Hematopoietic multipotent progenitor cell treated with erythropoietin and hydrocortisone succinate and interleukin-3 and kit ligand, for 4 days (in vitro differentiated cells): ENCODE data around the gene SUN1.
"Not testable (repeated sequence)": the region's sequence is repeated elsewhere in the genome, so short reads cannot be mapped to it uniquely, and the experiment has no call there.

Source experiments
- DNase-seq: peaks from one replicate; pipeline ENCODE4 v3.0.0-alpha.2; 2015

Gene SUN1

DNA sequence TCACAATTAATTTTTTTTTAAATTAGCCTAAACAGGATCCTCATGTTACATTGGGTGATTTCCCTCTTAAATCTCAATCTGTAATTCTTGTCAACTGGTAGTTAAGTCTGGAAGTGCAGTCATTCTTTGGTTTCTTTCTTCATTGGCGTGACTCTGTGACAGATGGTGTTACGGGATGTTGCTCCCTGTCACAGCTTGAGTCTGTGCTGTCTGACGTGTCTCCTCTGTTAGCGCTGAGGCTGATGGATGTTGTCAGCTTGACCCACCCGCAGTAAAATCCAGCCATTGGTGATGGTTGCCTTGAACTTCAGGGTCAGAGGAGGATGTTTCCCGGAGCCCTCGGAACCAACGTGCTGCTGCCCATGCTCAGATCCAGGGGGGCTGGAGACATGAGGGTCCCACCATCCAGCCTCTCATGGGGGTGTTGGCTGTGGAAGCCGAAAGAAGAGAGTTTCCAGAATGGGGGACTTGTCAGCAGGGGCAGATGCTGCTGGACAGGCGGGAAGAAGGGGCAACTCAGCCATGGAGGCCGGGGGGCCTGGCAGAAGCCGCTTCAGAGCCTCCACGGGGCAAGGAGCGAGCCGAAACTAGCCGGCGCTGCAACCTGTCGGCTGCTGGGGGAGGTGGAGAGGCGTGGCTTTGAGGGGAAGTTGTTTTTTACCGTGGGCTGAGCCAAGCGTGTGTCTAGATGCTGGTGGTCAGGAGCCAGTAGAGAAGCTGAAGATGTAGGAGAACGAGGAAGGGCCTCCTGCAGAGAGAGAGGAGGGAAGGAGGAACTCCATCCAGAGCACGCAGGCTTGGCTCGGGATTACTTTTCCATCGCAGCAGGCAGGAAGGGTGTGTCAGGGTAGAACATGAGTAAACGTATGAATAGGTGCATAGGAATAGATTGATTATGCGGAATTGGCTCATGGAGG, 3.5 kb downstream of the SUN1 start:
- DNase-seq = peak; percentile 18

GRCh38 chr7:836429-836828, 4.2 kb downstream of the SUN1 start:
- DNase-seq = peak; percentile 43

DNA sequence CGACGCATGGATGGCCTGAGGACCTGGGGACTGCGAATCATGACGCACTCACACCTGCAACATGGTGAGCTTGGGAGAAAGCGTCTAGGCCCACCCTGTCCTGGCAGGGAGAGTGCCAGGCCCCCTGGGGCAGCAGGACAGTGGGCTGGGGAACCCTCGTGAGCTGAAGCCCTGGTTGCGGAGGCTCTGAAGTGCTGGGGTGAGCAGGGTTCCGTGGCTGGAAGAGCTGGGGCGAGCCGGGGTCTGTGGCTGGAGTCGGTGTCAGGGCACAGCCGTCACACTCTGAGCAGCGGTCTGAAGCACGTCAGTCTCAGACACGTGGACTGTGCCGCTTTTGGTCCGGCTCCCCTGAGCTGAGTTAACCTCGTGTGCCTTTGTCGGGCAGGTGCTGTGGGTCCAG, 4.7 kb downstream of the SUN1 start:
- DNase-seq = no peak

- DNase-seq = no peak
Measured at GRCh38 chr7:840001-840600, 7.8 kb downstream of the SUN1 start.

- DNase-seq = no peak
Measured at GRCh38 chr7:841943-842342, 9.7 kb downstream of the SUN1 start.

DNA sequence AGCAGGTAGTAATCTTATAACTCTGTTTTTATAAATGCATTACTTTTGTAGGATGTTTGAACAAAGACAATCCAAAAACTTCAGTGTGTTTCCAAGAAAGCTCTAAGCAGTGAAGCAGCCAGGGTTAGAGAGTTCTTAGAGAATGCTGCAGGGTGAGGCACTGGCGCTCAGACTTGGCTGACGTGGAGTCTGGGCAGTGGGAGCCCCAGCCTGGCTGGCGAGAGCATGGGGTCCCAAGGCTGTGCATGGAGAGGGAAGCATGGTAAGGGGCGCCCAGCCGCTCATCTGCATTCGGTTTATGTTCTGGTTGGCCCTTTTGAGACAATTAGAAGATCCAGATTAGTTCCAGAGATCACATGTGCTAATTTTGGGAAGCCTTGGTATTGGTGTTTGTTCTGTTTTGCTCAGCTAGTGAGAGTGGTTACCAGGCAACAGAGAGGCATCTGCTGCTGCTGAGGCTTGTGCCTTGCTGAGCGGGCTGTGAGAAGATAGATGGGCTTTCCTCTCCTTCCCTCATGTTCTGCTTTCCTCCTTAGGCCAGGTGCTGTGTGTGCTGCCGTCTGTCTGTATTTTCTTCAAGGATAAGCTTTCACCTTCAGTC, 10.3 kb downstream of the SUN1 start:
- DNase-seq = no peak

DNA sequence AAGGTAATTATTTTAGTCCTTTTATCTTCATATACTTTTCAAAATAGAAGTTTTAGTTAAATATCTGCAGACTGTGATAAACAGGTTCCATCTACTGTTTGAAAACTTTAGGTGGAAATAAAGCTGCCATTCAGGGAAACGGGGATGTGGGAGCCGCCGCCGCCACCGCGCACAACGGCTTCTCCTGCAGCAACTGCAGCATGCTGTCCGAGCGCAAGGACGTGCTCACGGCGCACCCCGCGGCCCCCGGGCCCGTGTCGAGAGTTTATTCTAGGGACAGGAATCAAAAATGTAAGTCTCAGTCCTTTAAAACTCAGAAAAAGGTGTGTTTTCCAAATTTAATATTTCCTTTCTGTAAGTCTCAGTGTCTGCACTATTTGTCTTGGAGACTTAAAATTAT, 11.0 kb downstream of the SUN1 start:
- DNase-seq = no peak

GRCh38 chr7:844043-844442, 11.8 kb downstream of the SUN1 start:
- no peak for DNase-seq

DNA sequence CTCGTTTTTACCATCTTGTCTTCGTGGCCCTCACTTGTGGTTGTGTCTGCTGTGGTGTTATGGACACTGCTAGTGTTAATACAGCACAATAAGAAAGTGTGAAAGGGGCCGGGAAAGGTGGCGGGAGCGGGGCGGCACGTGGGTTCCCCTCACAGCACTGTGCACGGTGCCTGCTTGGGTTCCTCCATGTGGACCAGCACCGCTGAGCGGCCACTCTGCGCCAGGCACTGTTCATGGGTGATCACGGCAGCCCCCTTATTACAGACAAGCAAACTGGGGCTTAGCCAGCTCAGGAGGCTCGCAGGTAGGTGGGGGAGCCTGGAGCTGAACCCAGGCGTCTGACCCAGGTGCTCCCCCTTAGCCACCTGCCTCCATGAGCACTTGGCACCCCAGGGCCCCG, 12.2 kb downstream of the SUN1 start:
- DNase-seq = no peak

DNA sequence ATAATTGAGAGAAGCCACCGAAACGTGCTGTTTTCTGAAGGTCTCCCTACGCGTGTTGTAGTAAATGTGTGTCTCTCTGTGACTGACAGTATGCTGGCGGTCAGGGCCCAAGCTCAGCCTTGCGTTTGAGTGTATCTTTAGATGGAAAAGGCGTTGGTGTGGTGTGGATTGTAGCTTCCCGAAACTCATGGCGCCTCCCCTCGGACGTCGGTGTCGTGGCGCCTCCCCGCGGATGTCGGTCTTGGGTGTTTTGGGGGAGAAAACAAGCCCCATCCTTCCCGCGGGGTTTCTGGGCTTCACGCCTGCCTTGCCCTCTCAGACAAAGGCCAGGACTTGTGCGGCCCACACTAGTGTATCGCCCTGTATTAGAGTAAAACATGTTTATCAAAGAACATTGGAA, 12.8 kb downstream of the SUN1 start:
- no peak for DNase-seq

- no peak for DNase-seq
Measured at GRCh38 chr7:845731-846130, 13.5 kb downstream of the SUN1 start.

- not testable (repeated sequence) for DNase-seq
Measured at GRCh38 chr7:846958-847650, 14.8 kb downstream of the SUN1 start.

GRCh38 chr7:847728-848127, 15.5 kb downstream of the SUN1 start:
- DNase-seq = not testable (repeated sequence)

DNA sequence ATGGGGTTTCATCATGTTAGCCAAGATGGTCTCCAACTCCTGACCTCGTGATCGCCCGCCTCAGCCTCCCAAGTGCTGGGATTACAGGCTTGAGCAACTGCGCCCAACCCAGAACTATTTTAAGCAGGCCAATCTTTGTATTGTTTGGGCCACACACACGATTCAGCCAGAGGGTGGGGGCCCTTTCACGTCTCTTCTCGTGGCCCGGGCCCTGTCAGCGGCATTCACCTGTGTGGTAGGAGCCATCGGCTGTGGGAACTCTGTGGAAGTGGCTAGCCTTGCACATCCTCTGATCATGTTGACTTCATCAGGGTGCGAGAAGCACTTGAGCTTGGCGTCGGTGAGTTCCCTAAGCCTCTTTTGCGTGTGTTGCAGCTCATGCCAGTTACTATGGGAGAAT, 16.9 kb downstream of the SUN1 start:
- no peak for DNase-seq

GRCh38 chr7:849781-850180, 17.5 kb downstream of the SUN1 start:
- no peak for DNase-seq

GRCh38 chr7:851204-851603, 18.9 kb downstream of the SUN1 start:
- DNase-seq = no peak

DNA sequence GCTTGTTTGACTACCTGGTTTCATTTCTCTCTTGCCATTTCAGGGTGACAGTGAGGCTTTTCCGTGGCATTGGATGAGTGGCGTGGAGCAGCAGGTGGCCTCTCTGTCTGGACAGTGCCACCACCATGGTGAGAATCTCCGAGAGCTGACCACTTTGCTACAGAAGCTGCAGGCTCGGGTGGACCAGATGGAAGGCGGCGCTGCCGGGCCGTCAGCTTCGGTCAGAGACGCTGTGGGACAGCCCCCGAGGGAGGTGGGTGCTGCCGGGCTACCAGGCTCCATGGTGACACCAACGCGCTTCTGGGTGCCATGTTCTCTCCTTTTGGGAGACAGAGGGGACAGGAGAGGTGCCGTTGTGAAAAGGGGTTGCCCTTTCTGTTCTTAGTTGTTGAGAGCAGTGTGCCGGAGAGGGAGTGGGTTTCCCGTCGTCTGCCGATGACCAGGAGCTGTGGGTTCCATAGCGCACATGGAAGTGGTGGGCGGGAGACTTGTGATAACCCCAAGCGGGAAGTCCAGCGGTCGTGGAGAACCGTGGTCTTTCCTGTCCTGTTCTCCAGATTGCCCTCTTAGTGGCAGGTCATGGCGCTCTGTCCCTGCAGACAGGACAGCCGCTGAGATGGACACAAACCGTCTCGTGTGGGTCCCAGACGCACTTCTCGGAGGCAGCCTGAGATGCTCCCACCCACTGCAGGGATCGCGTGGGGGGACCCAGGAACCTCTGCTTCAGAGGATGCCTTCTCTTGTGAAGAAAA, 21.3 kb downstream of the SUN1 start:
- no peak for DNase-seq

GRCh38 chr7:854118-854775, 22.0 kb downstream of the SUN1 start:
- no peak for DNase-seq

DNA sequence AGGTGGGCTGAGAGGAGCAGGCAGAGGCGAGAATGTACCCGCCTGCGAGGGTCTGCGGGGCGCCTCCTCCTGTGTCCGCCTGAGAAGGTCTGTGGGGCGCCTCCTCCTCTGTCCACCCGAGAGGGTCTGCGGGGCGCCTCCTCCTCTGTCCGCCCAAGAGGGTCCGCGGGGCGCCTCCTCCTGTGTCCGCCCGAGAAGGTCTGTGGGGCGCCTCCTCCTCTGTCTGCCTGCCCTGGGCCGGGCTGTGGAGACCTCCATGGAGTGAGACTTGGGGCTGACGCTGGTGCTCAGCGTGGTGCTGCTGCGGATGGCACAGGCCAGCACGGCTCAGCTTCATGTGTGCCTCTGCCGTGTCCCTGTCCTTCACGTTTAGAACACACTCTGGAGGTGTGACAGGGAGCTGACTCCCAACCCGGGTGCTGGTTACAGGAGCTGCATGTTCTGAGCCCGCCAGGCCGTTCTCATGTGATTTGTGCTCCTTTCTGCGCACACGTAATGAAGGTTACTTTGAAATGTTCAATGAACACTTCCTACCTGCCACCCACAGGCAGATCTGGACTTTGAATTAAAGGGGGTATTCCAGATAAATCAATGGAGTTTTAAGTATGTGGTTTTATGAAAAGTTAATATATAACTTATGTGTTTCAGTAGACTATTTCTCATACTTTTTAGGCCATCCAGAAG, 23.6 kb downstream of the SUN1 start:
- DNase-seq = no peak

DNA sequence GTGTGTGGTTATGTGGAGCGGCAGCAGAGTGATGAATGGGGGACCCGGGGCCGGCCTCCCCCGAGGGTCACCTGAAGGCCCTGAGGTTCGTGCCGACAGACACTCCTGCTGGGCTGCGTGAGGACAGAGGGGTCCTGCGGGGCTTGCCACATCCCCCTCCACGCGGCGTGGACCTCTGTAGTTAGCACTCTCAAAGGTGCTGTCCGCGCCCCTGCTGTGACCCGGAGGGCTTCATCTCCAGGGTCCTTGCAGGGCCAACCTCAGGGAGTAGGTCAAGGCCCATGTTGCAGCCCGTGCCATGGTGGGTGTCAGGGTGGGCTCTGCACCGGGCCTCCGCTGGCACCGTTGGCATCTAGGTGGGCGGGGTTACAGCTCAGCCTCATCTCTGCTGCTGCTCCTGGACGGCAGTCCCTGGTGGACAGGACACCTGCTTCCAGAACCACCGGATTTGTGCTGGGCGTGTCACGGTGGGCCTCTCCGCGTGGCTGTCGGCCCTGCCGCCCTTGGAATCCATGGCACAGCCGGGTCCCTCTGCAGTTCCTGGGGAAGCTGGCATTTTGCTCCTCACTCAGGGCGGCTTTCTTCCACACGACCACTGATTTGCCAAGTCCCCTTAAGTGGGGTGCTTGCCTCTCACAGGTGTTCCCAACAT, 24.3 kb downstream of the SUN1 start:
- DNase-seq = no peak

- DNase-seq = no peak
Measured at GRCh38 chr7:857661-858060, 25.4 kb downstream of the SUN1 start.
